Right renal cortex interstitium (tissue), 3 donors: Measurements from ENCODE around the gene PSMD3. TPM values are rescaled to one million over a fixed set of nuclear protein-coding genes. Genes with fewer than 3 reads are reported as not detected.
A peak's percentile ranks its signal among the peaks of the same experiment; 100 is the strongest.
"Not testable (repeated sequence)": the region's sequence is repeated elsewhere in the genome, so short reads cannot be mapped to it uniquely, and the experiment has no call there.

Source experiments
- DNase-seq, 3 donors: peaks; one replicate each; pipeline ENCODE4 v3.0.0-alpha.2; 2013; ENCODE audit warnings: low read depth in 3 of 3, low spot score in 2 of 3
- polyA plus RNA-seq, 3 donors: library from polyadenylated mRNA; unstranded; fragments of 120-200 nt; gene quantifications; one replicate each; pipeline ENCODE4 v1.2.1, GENCODE V29; 2013; ENCODE audit not compliant: insufficient read length in 3 of 3

The PSMD3 gene
- 100 to 1,000 TPM; 109 to 119 (median 109) TPM for polyA plus RNA-seq

GRCh38 chr17:39980351-39981206 is at the start of gene PSMD3:
TSS of gene PSMD3 (plus strand) at chr17:39980807. CDS start at chr17:39980971, 164 bp downstream.
- peak; percentile 99 to 100 (median 100) for DNase-seq

GRCh38 chr17:39933912-39934311 is 46.7 kb upstream of the PSMD3 start:
- no peak for DNase-seq

DNA sequence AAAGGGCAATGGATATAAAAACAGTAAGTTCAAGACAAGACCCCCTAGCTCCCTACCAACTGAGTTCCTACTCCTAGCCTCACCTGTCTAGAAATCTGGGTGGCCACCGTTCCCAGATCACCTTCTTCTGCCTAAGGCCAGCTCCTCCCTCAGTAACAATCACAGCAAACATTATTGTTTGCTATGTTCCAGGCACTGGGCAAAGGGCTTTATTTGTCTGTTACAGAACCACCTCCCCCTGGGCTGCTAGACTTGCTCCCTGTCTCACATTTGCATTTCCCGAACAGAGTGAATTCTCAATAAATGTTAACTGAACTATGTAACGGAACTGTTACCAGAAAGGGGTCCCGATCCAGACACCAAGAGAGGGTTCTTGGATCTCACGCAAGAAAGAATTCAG is 46.3 kb upstream of the PSMD3 start:
- DNase-seq: no peak

DNA sequence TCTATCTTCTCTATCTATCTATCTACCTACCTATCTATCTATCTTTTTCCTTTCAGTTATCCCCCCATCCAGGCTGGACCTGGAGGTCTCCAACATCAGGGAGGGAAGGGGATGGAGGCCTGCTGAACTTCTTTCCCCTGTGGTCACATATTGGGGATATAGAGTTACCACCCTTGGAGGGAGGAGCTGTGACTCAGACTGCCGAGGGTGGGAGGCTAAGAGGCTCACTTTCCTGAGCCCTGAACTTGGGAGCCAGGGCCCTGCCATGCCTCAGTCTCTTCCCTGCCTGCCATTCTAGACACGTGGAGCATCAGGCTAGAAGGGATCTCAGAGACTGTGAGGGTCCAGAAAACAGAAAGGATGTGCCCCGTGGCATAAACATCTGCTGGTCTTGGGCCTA is 44.7 kb upstream of the PSMD3 start:
- no peak for DNase-seq

- DNase-seq: no peak
Measured at GRCh38 chr17:39937447-39937846, 43.2 kb upstream of the PSMD3 start.

- DNase-seq: no peak
Measured at GRCh38 chr17:39938140-39938869, 42.3 kb upstream of the PSMD3 start.

DNA sequence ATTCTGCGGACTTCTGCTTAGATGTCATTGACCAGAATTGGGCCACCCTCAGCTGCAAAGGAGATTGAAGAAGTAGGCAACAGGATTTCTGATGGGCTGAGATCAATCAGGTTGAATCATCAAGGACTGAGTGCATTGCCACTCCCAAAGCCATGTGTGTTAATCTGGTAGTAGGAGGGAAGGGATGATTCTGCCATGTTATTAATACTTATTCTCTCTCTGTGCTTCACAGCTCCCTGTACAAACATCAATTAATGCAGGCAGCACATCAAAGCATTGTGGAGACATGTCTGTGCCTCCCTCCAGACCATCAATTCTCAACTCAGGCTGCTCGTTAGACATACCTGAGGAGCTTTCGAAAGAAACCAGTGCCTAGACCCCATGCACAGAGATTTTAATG is 41.5 kb upstream of the PSMD3 start:
- no peak for DNase-seq

DNA sequence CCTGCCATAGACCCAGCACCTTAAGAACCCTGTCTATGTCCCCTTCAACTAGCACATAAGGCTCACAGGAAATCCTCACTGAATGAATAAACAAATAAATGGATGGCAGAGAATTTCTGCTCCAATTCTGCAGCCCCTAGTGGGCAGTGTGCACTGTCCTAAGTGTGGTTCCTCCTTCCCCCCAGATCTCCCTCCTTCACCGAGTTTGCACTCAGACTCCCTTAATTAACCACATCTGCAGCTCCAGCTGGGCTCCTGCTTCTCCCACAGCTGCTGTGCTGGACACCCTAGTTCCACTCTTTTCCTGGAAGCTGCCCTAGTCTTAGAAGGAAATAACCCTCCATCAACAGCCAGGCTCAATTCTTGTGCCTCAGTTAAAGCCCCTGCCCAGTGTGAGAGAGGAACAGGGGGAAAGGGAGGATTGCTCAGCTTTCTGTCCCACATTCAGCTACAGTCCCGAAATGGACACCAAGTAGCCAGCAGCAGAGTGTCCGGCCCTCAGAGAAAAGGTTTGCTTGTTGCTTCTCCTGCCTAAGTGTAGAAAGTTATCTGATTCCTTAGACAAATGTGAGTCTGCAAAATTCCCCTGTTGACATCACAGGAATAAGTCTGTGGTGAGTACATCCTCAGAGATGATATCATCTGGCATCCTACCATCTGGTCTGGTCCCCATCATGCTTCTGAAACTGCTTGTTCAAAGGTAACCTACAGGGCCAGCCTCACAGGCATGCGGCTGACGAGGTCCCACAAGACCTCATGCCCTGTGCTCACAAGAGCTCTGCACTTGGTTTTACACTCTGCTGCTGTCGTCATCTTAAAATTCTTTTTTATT is 40.8 kb upstream of the PSMD3 start:
- no peak for DNase-seq

DNA sequence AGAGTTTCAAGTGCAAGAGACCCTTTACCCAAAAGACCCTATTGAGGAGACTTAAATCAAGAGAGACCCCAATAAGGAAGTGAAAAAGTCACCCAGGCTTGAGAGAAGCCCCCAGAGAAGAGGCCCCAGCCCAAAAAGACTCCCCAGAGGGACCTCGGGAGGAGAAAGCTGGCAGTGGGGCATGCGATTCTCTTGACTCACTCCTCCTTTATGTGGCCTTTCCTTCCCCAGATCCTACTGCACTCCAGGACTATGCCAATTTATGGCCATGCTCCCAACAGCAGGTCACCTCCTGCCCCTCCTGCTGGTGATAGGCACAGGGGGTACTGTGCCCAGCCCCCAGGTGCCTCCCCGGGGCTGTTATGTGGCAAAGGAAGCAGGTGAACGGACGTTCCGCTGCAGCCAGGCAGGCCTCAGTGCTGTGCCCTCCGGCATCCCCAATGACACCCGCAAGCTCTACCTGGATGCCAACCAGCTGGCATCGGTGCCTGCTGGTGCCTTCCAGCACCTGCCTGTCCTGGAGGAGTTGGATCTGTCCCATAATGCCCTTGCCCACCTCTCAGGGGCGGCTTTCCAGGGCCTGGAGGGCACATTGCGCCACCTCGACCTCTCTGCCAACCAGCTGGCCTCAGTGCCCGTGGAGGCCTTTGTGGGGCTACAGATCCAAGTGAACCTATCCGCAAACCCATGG is 36.8 kb upstream of the PSMD3 start:
- DNase-seq: no peak

GRCh38 chr17:39944393-39944711 is 36.3 kb upstream of the PSMD3 start:
- no peak for DNase-seq

GRCh38 chr17:39946551-39947330 is 33.9 kb upstream of the PSMD3 start:
- no peak for DNase-seq

- DNase-seq: not testable (repeated sequence)
Measured at GRCh38 chr17:39948489-39948828, 32.1 kb upstream of the PSMD3 start.

DNA sequence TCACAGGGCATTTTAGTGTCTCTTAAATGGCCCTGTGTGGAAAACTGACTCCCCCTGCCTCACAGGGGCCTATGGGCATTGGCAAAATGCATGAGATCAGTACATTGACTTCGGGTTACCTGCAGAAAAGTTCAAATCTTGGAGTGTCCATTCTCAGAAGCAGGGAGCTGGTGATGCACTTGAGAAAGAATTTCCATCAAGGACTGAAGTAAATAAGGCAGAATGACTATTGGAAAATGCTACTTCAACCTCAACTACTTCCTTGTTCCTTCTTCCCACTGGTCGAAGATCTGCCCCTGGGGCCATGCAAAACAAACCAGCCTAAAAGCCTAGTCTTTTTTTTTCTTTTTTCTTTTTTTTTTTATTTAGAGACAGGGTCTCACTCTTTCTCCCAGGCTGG is 31.6 kb upstream of the PSMD3 start:
- DNase-seq: no peak

DNA sequence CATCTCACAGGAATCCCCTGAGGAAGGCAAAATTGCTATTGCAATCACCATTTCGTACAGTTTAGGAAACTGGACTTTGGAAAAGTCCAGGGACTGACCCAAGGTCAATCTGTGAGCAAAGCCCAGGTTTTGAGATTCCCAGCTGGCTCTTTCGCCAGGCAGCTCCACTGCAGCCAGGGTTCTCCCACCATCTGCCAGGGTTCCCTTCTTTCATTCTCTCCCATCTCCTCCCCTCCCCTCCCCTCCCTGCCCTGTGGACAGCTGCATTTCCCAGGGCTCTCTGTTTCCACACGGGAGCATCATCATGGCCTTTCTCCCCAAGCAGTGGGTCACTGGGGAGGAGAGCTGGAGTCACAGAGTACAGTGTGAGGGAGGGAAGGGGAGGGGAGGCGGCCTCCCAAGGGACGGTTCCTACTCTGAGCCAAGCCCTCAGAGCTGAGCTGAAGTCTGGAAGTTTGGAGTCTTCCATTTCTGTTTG is 29.7 kb upstream of the PSMD3 start:
- no peak for DNase-seq

DNA sequence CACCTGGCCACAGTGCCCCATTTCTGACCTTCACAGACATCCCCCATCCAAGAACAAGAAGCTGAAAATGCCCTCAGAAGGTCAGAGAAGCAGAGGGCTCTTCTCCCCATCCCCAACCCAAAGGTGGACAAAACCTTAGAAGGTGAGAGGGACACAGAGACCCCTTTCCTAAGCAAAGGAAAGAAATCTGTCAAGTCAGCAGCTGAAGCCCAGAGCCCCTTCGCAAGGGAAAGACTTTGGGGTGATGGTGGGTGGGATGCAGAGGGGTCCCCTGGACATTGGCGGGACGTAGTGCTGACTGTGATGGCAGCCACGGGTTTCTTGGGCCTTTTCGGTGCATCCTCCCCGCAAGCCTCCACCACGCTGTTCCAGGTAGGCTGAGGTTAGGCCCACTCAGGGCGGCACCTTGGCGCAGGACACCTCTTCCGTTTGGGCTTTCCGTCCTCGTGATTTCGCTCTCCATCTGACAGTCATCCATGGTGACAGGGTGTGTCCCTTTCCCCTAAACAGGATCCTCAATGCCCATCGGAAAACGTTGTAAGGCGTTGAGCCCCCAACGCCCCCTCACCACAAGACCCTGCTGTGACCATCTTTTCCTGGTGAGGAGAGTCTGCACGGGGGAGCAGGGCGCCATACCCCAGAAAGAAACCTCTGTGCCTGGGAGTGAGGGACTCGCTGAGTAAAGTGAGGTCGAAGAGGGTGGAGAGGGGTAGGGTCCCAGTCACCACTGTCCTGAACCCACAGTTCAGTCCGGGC is 28.5 kb upstream of the PSMD3 start:
- DNase-seq: no peak

GRCh38 chr17:39952680-39953470 is 27.7 kb upstream of the PSMD3 start:
- peak; percentile 73 to 88 (median 85) for DNase-seq

DNA sequence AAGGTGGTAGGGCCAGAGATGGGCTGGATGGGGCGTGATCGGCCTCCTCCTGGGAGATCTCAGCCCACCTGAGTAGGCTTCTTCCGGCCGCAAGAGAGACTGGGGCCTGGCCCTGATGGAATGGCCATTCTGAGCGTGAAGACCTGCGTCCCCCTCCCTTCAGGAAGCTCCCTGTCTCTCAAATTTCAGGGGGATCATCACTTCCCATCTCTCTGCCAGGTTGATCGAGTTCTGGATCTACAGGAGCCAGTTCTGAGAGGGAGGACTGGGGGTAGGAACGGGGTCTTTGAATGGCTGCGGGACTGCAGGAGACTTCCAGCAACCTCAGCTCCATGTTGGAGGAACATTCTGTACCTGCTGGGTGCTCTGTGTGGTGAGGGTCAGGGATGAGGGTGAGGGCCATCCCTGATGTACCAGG is 27.1 kb upstream of the PSMD3 start:
- no peak for DNase-seq

GRCh38 chr17:39954876-39955275 is 25.7 kb upstream of the PSMD3 start:
- DNase-seq: no peak
